ENCODE results near the gene FAM50A.

The FAM50A gene

DNA sequence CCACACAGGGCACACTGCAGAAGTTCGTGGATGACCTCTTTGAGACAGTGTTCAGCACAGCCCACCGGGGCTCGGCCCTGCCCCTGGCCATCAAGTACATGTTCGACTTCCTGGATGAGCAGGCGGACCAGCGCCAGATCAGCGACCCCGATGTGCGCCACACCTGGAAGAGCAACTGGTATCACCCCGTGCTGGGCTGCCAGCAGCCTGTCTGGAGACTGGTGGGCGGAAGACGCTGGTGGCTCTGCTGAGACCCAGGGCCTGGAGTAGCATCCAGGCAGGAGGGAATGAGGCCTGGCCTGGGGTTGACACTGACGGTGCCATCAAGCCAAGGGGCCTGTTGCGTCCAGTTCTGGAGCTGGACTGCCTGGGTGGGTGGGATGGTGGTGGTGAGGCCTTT is 26.5 kb downstream of the FAM50A start:
- H3K36me3 Mint-ChIP-seq: peaks cover 19 to 31% of the 10 kb centered on the region in 2 donors
- H3K27ac Mint-ChIP-seq: no peak overlapping the region
- H3K9me3 Mint-ChIP-seq: no peaks in the 10 kb centered on the region
- H3K27me3 Mint-ChIP-seq: no peaks in the 10 kb centered on the region
- H3K4me1 Mint-ChIP-seq: peaks cover 3 to 5% of the 10 kb centered on the region in 2 donors
- no peak for ATAC-seq (replicated peaks)
- no peak overlapping the region for H3K4me3 Mint-ChIP-seq
- DNase-seq: no peak

DNA sequence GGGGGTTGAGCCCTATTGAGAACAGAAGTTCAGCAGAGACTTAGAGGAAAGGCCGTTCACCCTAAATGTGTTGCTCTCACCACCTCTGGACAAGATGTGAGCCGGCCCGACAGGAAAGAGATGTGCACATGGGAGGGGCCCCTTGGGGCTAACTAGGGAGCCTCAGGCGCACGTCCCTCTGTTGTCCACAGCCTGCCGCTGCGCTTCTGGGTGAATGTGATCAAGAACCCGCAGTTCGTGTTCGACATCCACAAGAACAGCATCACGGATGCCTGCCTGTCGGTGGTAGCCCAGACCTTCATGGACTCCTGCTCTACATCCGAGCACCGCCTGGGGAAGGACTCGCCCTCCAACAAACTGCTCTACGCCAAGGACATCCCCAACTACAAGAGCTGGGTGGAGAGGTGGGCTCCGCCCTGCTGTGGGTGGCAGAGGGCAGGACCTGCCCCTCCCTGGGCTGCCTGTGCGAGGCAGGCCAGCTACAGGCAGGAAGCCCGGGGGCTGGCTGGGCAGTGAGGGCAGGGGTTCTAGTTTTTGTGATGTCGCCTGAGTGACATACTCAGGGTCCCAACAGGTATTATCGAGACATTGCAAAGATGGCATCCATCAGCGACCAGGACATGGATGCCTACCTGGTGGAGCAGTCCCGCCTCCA is 27.1 kb downstream of the FAM50A start:
- no peak overlapping the region for H3K27ac Mint-ChIP-seq
- ATAC-seq (replicated peaks) (no peak), DNase-seq (no peak)
- H3K36me3 Mint-ChIP-seq: peaks cover 16 to 28% of the 10 kb centered on the region in 2 donors
- peaks cover 6 to 7% of the 10 kb centered on the region in 2 donors for H3K4me1 Mint-ChIP-seq
- no peak overlapping the region for H3K4me3 Mint-ChIP-seq
- no peaks in the 10 kb centered on the region for H3K9me3 Mint-ChIP-seq
- H3K27me3 Mint-ChIP-seq: no peaks in the 10 kb centered on the region

DNA sequence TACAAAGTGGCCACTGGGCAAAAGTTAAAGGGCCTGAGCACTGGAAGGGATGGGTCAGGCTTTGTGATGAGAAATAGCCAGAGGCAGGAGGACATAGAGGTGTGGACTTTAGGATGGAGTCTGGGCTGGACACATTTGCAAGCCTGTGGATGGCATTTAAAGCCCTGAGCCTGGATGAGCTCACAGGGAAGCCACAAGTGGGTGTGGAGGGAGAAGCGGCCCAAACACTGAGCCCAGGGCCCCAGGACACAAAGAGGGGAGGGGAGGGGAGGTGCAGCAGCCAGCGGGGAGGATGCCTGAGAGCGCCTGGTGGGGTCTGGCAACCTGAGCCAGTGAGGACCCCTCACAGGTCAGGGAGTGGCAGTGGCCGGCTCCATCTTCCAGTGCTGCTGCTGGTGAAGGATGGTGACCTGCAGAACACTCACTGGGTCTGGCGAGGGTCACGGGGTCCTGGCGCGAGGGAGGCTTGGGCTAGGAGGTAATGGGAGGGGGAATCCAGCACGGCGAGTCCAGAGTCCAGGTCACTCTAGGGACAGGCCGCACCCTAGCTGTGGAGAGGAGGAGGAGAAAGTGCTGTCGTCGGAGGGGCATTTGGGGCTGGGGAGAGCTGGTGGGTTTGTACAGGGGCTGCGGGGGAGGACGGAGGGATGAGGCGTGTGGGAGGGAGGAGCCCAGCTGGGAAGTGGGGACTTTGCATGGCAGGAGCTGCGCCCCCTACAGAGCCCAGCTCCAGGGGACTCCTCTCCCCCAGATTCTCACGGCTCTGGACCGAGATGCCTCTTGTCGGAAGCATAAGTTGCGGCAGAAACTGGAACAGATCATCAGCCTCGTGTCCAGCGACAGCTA is 28.1 kb downstream of the FAM50A start:
- no peak for ATAC-seq (replicated peaks)
- no peak for DNase-seq
- Mint-ChIP-seq H3K27ac (no peak overlapping the region), H3K4me1 (peaks cover 6 to 12% of the 10 kb centered on the region in 2 donors), H3K9me3 (no peaks in the 10 kb centered on the region), H3K36me3 (peaks cover 11 to 21% of the 10 kb centered on the region in 2 donors), H3K4me3 (no peak overlapping the region), H3K27me3 (no peaks in the 10 kb centered on the region)

DNA sequence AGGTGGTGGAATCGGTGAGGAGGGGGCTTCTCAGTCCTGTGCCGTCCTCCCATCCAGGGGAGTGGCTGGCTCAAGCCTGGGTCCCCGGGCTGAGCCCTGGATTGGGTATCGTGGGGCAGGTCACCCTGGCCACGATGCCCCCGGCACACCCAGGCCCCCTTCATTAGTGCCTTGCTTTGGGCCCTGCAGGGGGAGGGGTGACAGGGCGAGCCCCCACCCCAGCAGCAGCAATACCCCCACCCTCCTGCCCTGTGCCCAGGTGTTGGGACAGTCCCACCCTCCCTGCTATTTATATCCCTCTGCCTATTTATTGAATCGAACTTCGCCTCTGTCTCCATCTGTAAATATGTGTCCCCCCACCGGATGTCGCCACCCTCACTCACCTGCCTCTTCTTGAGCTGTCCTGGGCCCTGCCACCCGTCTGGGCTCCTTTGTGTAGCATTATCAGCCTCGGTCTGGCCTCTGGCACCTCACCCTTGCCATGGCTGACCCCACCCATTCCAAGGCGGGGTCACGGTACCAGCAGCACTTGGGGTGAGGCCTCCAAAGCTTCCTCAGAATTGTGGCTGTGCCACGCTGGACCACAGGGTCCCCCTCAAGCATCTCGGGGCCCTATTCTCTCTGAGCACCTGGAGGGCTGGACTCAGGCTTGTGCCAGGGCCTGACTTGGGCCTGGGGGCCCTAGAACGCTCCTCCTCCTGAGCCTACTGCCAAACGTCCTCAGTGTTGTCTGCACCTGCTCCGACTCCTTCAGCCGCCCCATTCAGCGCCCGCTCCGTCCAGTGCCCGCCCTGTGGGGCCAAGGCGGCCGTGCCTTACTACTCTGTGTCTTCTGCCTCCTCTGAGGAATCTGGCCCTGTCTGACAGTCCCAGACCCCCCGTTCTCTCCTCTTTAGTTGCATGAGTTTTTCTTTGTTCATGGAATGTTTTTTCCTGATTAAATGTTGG is 29.0 kb downstream of the FAM50A start:
- no peak for DNase-seq
- ATAC-seq (replicated peaks): no peak
- Mint-ChIP-seq H3K27me3 (no peaks in the 10 kb centered on the region), H3K36me3 (peaks cover 11 to 21% of the 10 kb centered on the region in 2 donors), H3K9me3 (no peaks in the 10 kb centered on the region), H3K27ac (no peak overlapping the region), H3K4me3 (no peak overlapping the region), H3K4me1 (peaks cover 12 to 14% of the 10 kb centered on the region in 2 donors)

DNA sequence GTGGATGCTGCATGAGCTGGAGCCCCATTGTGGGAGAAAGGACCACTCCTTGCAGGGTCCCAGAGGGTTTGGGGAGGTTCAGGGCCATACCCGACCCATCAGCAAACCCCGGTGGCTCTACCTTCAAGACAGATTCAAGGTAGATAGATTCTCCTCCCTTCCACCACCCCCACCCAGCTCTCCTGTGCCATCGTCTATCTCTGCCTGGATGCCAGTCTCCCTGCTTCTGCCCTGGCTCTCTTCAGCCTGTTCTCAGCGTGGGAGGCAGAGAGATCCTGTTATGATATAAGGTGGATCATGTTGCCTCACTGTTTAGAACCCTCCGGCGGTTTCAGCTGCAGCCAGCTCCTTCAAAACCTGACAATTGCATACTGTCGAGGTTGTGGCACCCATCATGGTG is 29.7 kb downstream of the FAM50A start:
- H3K27me3 Mint-ChIP-seq: no peaks in the 10 kb centered on the region
- peaks cover 11 to 21% of the 10 kb centered on the region in 2 donors for H3K36me3 Mint-ChIP-seq
- H3K4me1 Mint-ChIP-seq: peaks cover 14 to 16% of the 10 kb centered on the region in 2 donors
- no peak overlapping the region for H3K27ac Mint-ChIP-seq
- H3K9me3 Mint-ChIP-seq: no peaks in the 10 kb centered on the region
- ATAC-seq (replicated peaks): no peak
- DNase-seq: no peak
- no peak overlapping the region for H3K4me3 Mint-ChIP-seq

DNA sequence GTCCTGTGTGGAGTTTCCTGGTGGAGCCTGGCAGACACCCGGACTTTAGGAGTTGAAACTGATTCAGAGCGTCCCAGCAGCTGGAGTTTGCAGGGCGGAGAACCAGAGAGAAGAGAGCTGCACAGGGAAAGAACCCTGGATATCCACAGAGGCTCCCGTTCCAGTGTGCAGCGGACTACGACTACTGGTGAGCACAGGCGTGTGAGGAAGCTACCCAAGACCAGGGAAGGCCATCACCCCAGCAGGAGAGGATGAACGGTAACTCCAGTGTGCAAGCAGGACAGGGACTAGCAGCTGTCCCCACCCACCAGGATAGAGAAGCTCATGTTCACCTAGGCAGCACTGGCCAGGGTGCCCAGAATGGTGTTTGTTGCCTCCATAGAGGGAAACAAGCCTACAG is 32.9 kb downstream of the FAM50A start:
- Mint-ChIP-seq H3K9me3 (no peaks in the 10 kb centered on the region), H3K4me1 (peaks cover 17 to 23% of the 10 kb centered on the region in 2 donors), H3K27me3 (no peaks in the 10 kb centered on the region), H3K27ac (no peak overlapping the region), H3K4me3 (no peak overlapping the region), H3K36me3 (peaks cover 11% of the 10 kb centered on the region in 2 donors)
- ATAC-seq (replicated peaks) (no peak), DNase-seq (no peak)

DNA sequence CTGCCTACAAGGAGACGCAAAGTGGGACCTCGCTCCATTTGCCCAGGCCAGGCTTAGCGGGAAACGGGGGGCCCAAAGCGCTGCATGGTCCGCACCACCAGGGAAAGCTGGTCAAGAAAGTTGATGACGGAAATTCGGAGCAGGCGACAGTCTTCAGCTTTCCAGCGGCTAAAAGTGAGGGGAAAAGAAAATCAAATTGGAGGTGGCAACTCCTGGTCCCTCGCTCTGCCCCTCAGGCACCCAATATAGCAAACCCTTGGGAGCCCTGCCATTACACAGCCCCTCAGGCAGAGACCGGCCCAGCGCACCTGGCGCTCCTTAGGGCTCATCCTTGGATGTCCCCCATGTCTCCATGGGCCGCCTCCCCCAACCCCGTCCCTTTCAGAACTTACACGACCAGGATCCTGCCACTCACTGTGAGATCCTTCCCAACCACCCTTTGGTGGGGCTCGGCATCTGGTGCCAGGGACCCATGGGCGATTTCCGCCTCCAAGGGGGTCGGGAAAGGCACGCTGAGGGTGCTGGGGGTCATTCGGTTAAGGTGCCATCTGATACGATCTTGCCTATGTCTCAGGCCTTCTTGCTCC is 34.0 kb downstream of the FAM50A start:
- peak overlapping the region; percentile 85 to 86 for H3K4me3 Mint-ChIP-seq
- DNase-seq (no peak), ATAC-seq (replicated peaks) (no peak)
- peaks cover 5 to 8% of the 10 kb centered on the region in 2 donors for H3K36me3 Mint-ChIP-seq
- peaks cover 17 to 23% of the 10 kb centered on the region in 2 donors for H3K4me1 Mint-ChIP-seq
- H3K27ac Mint-ChIP-seq: peak overlapping the region; percentile 96
- H3K9me3 Mint-ChIP-seq: no peaks in the 10 kb centered on the region
- H3K27me3 Mint-ChIP-seq: no peaks in the 10 kb centered on the region

DNA sequence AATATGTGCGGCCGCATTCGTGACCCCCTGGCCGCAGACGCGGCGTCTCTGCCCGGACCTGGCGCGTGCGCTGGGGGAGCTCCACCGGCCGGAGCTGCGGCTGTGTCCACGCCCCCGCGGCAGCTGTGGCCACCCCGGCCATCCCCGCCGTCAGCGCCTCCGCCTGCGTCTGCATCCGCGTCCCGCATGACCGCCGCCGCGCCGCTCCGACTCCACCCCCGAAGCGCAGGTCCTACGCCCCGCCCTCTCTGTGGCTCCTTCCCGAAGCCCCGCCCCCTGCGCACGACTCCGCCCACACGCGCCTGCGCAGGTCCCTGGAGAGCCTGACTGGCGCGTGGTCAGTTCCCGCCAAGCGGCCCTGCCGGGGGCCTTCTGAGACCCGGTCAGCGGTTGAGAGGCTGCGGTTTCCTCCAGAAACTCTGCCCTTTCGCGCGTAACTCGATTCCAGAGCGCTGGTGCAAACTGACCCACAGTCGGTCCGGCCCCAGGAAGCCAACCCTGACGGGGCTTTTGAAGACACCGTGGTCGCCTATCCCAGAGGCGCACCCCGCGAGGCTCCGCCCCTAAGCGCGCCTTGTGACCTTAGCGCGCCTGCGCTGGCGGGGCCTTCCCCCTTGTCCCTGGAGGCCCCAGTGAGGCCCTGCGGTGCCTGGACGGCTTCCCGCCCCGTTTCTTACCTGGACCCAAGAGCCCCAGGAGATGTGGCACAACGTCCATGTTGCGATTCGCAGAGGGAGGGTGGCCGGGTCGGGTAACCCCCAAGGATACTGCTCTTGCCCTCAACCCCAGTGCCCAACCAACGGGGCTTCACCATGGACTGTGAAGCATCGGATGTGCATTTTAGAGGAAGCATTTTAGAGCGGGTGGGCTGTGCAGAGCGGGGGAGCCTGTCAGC is 35.0 kb downstream of the FAM50A start, which contains the start of gene LAGE3:
Gene LAGE3 (minus strand): TSS at position 554 of the 895 bp plus-strand sequence. CDS start 366 bp downstream, at position 188.
- H3K27me3 Mint-ChIP-seq: no peaks in the 10 kb centered on the region

DNA sequence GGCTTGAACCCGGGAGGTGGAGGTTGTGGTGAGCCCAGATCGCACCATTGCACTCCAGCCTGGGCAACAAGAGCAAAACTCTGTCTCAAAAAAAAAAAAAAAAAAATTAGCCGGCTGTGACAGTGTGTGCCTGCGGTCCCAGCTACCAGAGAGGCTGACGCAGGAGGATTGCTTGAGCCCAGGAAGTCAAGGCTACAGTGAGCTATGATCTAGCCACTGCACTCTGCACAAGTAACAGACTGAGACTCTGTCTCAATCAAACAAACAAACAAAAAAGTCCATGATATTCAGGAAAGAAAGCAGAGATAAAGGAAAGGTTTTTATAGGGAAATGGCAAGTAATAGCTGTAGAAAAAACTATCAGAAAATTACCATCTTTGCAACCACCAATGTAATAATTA is 37.3 kb downstream of the FAM50A start:
- no peaks in the 10 kb centered on the region for H3K9me3 Mint-ChIP-seq
- H3K36me3 Mint-ChIP-seq: peaks cover 6 to 7% of the 10 kb centered on the region in 2 donors
- ATAC-seq (replicated peaks) (no peak), DNase-seq (no peak)
- no peak overlapping the region for H3K4me3 Mint-ChIP-seq
- H3K4me1 Mint-ChIP-seq: peaks cover 16 to 32% of the 10 kb centered on the region in 2 donors
- no peak overlapping the region for H3K27ac Mint-ChIP-seq
- H3K27me3 Mint-ChIP-seq: no peaks in the 10 kb centered on the region

More for the DNA sequence above, 35.0 kb downstream of the FAM50A start, which contains the start of gene LAGE3:
- Mint-ChIP-seq H3K36me3 (peaks cover 5 to 11% of the 10 kb centered on the region in 2 donors), H3K9me3 (no peaks in the 10 kb centered on the region), H3K4me3 (peak within 1 kb of the TSS; percentile 85 to 86), H3K27ac (peak within 1 kb of the TSS; percentile 96), H3K4me1 (peaks cover 20 to 31% of the 10 kb centered on the region in 2 donors)
- peak; percentile 87 to 93 for ATAC-seq (replicated peaks)
- peak; percentile 88 for DNase-seq

DNA sequence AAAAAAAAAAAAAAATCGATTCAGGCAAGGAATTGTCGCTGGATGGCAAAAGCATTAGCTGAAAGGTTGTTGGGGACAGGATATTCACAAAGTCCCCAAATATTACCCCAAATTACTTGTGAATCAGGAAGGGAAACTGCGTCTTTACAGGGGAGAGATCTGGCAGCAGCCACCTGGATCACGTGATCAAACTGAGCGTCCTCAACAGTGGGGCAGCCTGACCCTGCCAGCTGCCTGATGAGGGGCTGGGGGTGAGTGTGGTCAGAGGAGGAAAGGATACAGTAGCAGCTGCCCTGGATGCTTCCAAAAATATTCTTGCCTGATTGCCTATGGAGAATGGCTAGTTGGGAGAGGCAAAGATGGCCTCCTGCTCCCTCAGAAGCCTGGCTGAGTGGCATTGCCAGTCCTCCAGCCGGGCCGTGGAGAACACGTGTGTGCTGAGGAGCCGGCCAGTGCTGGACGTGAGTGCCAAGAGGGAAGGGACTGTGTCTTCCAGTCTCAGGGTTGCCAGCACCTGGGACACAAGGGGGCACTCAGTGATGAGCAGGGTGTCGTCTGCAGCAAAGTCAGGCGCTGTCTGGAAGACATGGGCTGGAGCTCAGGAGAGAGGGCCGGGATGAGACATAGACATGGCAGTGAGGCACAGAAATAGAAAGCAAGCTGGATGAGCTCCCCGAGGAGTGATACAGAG is 38.1 kb downstream of the FAM50A start:
- H3K9me3 Mint-ChIP-seq: no peaks in the 10 kb centered on the region

DNA sequence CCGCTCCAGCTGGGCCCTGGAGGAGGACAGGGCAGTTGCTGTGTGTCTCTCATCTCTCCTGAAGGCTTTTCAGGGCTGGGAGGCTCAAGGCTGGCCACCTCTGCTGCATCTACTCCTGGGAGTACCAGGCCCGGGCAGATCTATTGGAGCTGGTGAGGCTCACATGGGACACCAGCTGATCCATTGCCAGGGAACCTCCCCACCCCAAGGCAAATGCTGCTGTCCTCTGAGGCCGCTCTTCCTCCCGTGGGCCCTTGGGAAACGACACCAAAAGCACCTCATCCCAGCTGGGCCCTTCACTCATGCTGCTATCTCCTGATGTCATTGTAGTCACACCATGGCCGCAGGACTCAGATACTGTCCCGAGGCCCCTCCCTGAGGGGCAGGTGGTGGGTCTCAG is 38.8 kb downstream of the FAM50A start:
- H3K9me3 Mint-ChIP-seq: no peaks in the 10 kb centered on the region
- DNase-seq (no peak), ATAC-seq (replicated peaks) (no peak)
- H3K4me1 Mint-ChIP-seq: peaks cover 13 to 37% of the 10 kb centered on the region in 2 donors
- no peak overlapping the region for H3K27ac Mint-ChIP-seq
- H3K36me3 Mint-ChIP-seq: peaks cover 7 to 9% of the 10 kb centered on the region in 2 donors
- no peak overlapping the region for H3K4me3 Mint-ChIP-seq
- H3K27me3 Mint-ChIP-seq: no peaks in the 10 kb centered on the region

More for the DNA sequence above, 38.1 kb downstream of the FAM50A start:
- peaks cover 12 to 34% of the 10 kb centered on the region in 2 donors for H3K4me1 Mint-ChIP-seq
- no peak overlapping the region for H3K27ac Mint-ChIP-seq
- no peak for DNase-seq
- peaks cover 5 to 6% of the 10 kb centered on the region in 2 donors for H3K36me3 Mint-ChIP-seq
- no peak overlapping the region for H3K4me3 Mint-ChIP-seq
- ATAC-seq (replicated peaks): no peak
- no peaks in the 10 kb centered on the region for H3K27me3 Mint-ChIP-seq

DNA sequence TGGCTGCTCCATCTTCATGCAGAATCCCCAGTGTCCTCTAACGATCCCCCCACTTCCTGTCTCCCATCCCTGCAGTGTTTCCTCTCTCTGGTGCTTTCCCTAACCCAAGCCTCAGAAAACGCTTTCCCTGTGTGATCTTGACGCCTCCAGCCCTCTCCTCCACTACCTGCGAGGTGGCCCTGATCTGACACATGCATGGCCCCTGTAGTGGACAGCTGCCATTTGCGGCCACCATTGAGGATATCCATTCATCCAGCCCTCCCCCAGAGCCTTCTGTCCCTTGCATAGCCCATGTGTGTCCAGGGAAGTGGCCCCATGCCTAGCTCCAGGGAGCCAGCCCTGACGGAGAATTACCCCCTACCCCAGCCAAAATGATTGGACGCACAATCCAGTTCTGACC is 39.4 kb downstream of the FAM50A start:
- H3K9me3 Mint-ChIP-seq: no peaks in the 10 kb centered on the region
- peaks cover 16 to 37% of the 10 kb centered on the region in 2 donors for H3K4me1 Mint-ChIP-seq
- no peak overlapping the region for H3K27ac Mint-ChIP-seq
- peaks cover 13% of the 10 kb centered on the region in 2 donors for H3K36me3 Mint-ChIP-seq
- H3K4me3 Mint-ChIP-seq: no peak overlapping the region
- no peaks in the 10 kb centered on the region for H3K27me3 Mint-ChIP-seq
- ATAC-seq (replicated peaks) (no peak), DNase-seq (no peak)

All from stimulated activated naive B cell treated with anti-CD40 and anti-IgM and Interleukin-4, amounts not matched to agents 10 μg/mL and 1 μg/mL and 100 μg/mL, for 72 hours (primary cell).